ENCODE measurements around the gene MBTPS1. TPM values are rescaled to one million over a fixed set of nuclear protein-coding genes. Genes with fewer than 3 reads are reported as not detected.

The MBTPS1 gene
- total RNA-seq, 5 donors from 2014 or later (not counting 1 experiment from before 2014, with no cell fraction given), result 122 to 142 (median 131) TPM

DNA sequence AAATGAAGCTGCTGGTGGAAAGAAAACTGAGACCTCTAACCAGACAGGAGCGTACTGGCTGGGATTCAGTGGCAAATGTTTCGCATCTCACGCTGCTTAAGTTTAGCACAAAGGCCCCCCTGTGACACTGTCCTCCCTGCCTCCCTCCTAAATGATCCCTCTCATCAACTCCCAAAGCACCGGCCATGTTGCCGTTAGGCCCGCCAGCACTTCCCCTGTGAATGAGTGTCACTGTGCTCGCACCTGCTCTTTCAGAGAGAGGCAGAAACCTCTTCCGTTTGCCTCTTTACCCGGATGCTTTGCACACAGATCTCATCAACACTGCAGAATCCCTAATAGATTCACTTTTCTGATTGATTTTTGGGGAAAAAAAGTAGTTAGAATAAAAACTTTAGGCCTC, 26.5 kb downstream of the MBTPS1 start:
- DNase-seq, result no peak
- Histone ChIP-seq H3K36me3 (ENCODE audit: control insufficient read depth in 2 of 2, extremely low read depth in 1 of 2, insufficient read depth in 1 of 2, low read length in 1 of 2) (peaks cover 20 to 87% of the 10 kb centered on the region in 2 donors), H3K27ac (ENCODE audit: low read length) (no peak overlapping the region), H3K9me3 (no peaks in the 10 kb centered on the region), H3K4me3 (ENCODE audit: control insufficient read depth in 1 of 2, extremely low read depth in 1 of 2, low read length in 1 of 2) (no peak overlapping the region), H3K4me1 (ENCODE audit: control insufficient read depth in 1 of 2, extremely low read depth in 1 of 2, insufficient read depth in 2 of 2, low read length in 2 of 2) (peaks cover 13 to 21% of the 10 kb centered on the region in 2 experiments), H3K27me3 (replicated peaks in 1 of 2; ENCODE audit: control insufficient read depth in 2 of 2, extremely low read depth in 1 of 2, insufficient read depth in 2 of 2, low read length in 1 of 2) (no peaks in the 10 kb centered on the region)
- ChIA-PET POLR2A (interaction anchor here in 1 of 2 donors (0.6 kb wide), 1 partner anchor 1672 kb away, joined by 3 read pairs; no protein-coding TSS in a partner anchor), CTCF (interaction anchor here (0.6 to 8.0 kb wide), 2 partner anchors 97 to 659 kb away, joined by 4 to 67 read pairs; partner anchors contain the start of gene TAF1C (in 1 of the 2))
- no peaks in the 10 kb centered on the region for H3K9me3 Mint-ChIP-seq
- H3K4me1 Mint-ChIP-seq, result peaks cover 34 to 44% (median 41%) of the 10 kb centered on the region in 3 donors
- ATAC-seq (replicated peaks in 1 of 4), result peak in 3 of 4 experiments; percentile 15 to 35 (median 25)
- peak overlapping the region in 1 of 2 donors; percentile 69 for H3K27ac Mint-ChIP-seq
- H3K4me3 Mint-ChIP-seq, result no peak overlapping the region
- H3K36me3 Mint-ChIP-seq, result peaks cover 70% of the 10 kb centered on the region
- H3K27me3 Mint-ChIP-seq, result no peaks in the 10 kb centered on the region
- WGBS (ENCODE audit: insufficient coverage), result 72% methylated on average over 5 of the region's 9 CpGs

DNA sequence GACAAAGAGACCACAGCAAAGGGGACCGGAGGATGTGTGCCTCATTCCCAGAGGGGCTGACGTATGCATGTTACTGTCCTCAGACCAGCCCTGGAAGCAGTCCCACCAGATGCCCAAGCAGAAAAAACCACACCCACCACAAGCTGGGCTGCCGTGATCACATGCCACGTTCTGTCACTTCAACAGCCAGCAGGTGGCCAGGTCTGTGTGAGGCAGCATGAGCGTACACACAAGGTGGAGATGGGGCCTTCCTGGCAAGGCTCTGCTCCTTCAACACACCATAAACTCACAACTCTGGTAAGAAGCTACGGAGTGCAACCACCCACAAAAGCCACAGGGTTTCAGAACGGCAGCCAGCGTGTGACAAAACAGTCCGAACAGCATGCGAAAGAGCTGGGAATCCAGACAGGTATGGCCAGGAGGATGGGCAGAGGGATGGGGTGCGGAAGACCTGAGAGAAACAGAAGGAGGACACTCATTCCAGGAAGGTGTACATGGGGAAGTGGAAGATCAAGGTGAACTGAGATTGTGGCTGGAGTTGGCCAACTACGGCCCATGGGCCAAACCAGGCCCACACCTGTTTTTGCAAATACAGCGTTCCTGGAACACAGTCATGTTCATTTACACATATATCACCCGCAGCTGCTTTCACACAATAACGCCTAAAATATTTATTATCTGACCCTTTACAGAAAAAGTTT, 27.9 kb downstream of the MBTPS1 start:
- ChIA-PET POLR2A (no interaction called here), CTCF (interaction anchor here (0.7 to 8.0 kb wide), 4 partner anchors 8 to 98 kb away, joined by 3 to 67 read pairs (median 3); partner anchors contain the start of genes MBTPS1 (in 1 of the 2) and TAF1C (in 1 of the 2))
- DNase-seq (peak in 34 of 35 experiments; percentile 10 to 66 (median 40)), ATAC-seq (replicated peaks in 1 of 4) (peak in 3 of 4 experiments; percentile 57 to 77 (median 64))
- Histone ChIP-seq H3K27me3 (replicated peaks in 1 of 2; ENCODE audit: control insufficient read depth in 2 of 2, extremely low read depth in 1 of 2, insufficient read depth in 2 of 2, low read length in 1 of 2) (no peaks in the 10 kb centered on the region), H3K4me1 (ENCODE audit: control insufficient read depth in 1 of 2, extremely low read depth in 1 of 2, insufficient read depth in 2 of 2, low read length in 2 of 2) (peaks cover 13 to 27% of the 10 kb centered on the region in 2 experiments), H3K36me3 (ENCODE audit: control insufficient read depth in 2 of 2, extremely low read depth in 1 of 2, insufficient read depth in 1 of 2, low read length in 1 of 2) (peaks cover 17 to 84% of the 10 kb centered on the region in 2 donors), H3K9me3 (no peaks in the 10 kb centered on the region), H3K27ac (ENCODE audit: low read length) (peak overlapping the region; percentile 26), H3K4me3 (ENCODE audit: control insufficient read depth in 1 of 2, extremely low read depth in 1 of 2, low read length in 1 of 2) (no peak overlapping the region)
- H3K4me3 Mint-ChIP-seq, result peak overlapping the region in 1 of 3 donors; percentile 61
- peaks cover 56% of the 10 kb centered on the region for H3K36me3 Mint-ChIP-seq
- no peaks in the 10 kb centered on the region for H3K27me3 Mint-ChIP-seq
- H3K4me1 Mint-ChIP-seq, result peaks cover 39 to 52% (median 47%) of the 10 kb centered on the region in 3 donors
- peak overlapping the region; percentile 17 to 80 for H3K27ac Mint-ChIP-seq
- no peaks in the 10 kb centered on the region for H3K9me3 Mint-ChIP-seq
- 30% methylated on average over 12 of the region's 15 CpGs for WGBS (ENCODE audit: insufficient coverage)

DNA sequence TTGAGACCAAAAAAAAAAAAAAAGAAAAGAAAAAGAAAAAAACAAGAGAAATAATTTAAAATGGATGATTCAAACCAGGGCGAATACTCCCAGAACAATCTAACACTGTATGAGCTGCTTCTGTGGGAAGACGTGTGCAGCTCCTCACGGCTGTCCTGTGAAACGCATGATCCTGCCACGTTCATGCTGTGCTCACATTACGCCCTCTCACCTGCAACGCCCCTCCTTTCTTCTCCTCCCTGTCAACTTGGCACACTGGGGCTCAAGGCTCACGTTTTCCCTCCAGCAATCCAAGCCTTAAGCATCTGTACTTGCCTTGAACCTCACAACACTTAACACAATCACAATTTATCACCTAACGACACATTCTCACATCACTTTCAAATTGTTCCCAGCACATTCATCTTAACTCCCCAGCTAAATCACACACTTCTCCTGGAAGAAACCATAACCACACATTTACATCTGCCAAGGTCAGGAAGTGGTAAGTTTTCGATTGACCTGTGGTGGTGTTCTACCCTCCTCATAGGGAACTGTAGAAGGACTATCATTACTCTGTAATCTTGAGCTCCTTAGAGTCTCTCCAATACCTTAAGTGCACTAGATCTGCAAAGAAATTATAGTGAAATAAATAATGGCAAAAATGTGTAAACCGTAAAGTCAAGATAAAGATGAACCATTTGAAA, 29.1 kb downstream of the MBTPS1 start:
- Mint-ChIP-seq H3K4me1 (peaks cover 39 to 52% (median 47%) of the 10 kb centered on the region in 3 donors), H3K9me3 (no peaks in the 10 kb centered on the region), H3K27me3 (no peaks in the 10 kb centered on the region), H3K27ac (peak overlapping the region; percentile 17 to 40), H3K36me3 (peaks cover 51% of the 10 kb centered on the region), H3K4me3 (no peak overlapping the region)
- 56% methylated on average over 8 of the region's 11 CpGs for WGBS (ENCODE audit: insufficient coverage)
- no peaks in the 10 kb centered on the region for H3K27me3 ChIP-seq (replicated peaks in 1 of 2; ENCODE audit: control insufficient read depth in 2 of 2, extremely low read depth in 1 of 2, insufficient read depth in 2 of 2, low read length in 1 of 2)
- no peak for ATAC-seq (replicated peaks in 1 of 4)
- H3K4me3 ChIP-seq (ENCODE audit: control insufficient read depth in 1 of 2, extremely low read depth in 1 of 2, low read length in 1 of 2), result no peak overlapping the region
- H3K4me1 ChIP-seq (ENCODE audit: control insufficient read depth in 1 of 2, extremely low read depth in 1 of 2, insufficient read depth in 2 of 2, low read length in 2 of 2), result peaks cover 13 to 27% of the 10 kb centered on the region in 2 experiments
- H3K36me3 ChIP-seq (ENCODE audit: control insufficient read depth in 2 of 2, extremely low read depth in 1 of 2, insufficient read depth in 1 of 2, low read length in 1 of 2), result peaks cover 8 to 79% of the 10 kb centered on the region in 2 donors
- DNase-seq, result no peak
- ChIA-PET CTCF (interaction anchor here in 1 of 2 donors (0.7 to 8.0 kb wide), 3 partner anchors 10 to 100 kb away, joined by 4 to 67 read pairs (median 5); partner anchors contain the start of genes MBTPS1 and TAF1C), POLR2A (interaction anchor here in 1 of 2 donors (0.5 kb wide), 1 partner anchor 421 kb away, joined by 16 read pairs; no protein-coding TSS in a partner anchor)
- H3K27ac ChIP-seq (ENCODE audit: low read length), result no peak overlapping the region
- H3K9me3 ChIP-seq, result no peaks in the 10 kb centered on the region

DNA sequence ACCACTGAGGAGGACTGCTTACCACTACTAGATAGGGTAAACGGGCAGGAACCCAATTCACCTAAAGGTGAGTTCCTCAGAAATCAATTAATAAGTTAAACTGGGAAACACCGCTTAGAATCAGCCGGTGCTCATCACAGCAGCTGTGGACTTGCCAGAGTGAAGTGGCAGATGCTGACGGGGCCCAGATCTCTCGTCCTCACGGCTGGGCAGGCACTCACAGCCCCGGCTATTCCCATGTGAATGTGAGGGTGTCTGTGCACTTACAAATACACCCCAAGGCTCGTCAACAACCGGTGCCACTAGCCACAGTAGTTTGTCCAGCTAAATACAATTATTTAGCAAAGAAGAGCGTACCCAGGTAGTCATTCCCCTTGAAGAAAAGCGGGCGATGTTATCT, 29.7 kb downstream of the MBTPS1 start:
- peaks cover 39 to 52% (median 47%) of the 10 kb centered on the region in 3 donors for H3K4me1 Mint-ChIP-seq
- WGBS (ENCODE audit: insufficient coverage), result no CpG with 5 or more reads among the region's 12 CpGs

DNA sequence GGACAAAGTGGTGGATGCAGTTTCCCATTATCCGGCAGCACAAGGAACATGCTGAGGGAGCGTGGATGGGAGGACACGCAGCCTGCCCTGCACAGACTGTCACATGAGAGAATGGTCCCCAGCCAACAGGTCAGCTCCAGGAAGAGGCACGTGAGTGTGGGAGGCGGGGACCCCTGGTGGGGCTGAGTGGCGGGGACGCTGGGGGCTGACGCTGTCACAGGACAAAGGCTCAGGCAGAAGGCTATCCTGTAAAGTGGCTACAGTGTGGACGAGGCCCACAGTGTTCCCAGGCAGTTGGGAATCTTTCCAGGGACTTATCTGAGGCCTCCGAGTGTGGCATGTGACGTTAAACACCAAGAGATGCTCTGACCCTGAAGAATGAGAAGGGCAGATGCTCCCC, 30.4 kb downstream of the MBTPS1 start:
- Histone ChIP-seq H3K36me3 (ENCODE audit: control insufficient read depth in 2 of 2, extremely low read depth in 1 of 2, insufficient read depth in 1 of 2, low read length in 1 of 2) (peaks cover 13 to 79% of the 10 kb centered on the region in 2 donors), H3K9me3 (no peaks in the 10 kb centered on the region), H3K4me1 (ENCODE audit: control insufficient read depth in 1 of 2, extremely low read depth in 1 of 2, insufficient read depth in 2 of 2, low read length in 2 of 2) (peaks cover 13 to 27% of the 10 kb centered on the region in 2 experiments), H3K4me3 (ENCODE audit: control insufficient read depth in 1 of 2, extremely low read depth in 1 of 2, low read length in 1 of 2) (no peak overlapping the region), H3K27ac (ENCODE audit: low read length) (no peak overlapping the region), H3K27me3 (replicated peaks in 1 of 2; ENCODE audit: control insufficient read depth in 2 of 2, extremely low read depth in 1 of 2, insufficient read depth in 2 of 2, low read length in 1 of 2) (no peaks in the 10 kb centered on the region)
- ATAC-seq (replicated peaks in 1 of 4) (no peak), DNase-seq (no peak)
- Mint-ChIP-seq H3K27me3 (no peaks in the 10 kb centered on the region), H3K9me3 (no peaks in the 10 kb centered on the region), H3K4me1 (peaks cover 39 to 52% (median 47%) of the 10 kb centered on the region in 3 donors), H3K27ac (peak overlapping the region; percentile 30 to 46), H3K36me3 (peaks cover 55% of the 10 kb centered on the region), H3K4me3 (no peak overlapping the region)
- WGBS (ENCODE audit: insufficient coverage), result 92% methylated on average over 11 of the region's 11 CpGs
- ChIA-PET CTCF (interaction anchor here (1.5 to 8.0 kb wide), 3 partner anchors 30 to 101 kb away, joined by 5 to 67 read pairs (median 7); partner anchors contain the start of genes TAF1C (in 2 of the 2) and MBTPS1 (in 1 of the 2)), POLR2A (interaction anchor here in 1 of 2 donors (0.6 kb wide), 1 partner anchor 639 kb away, joined by 4 read pairs; no protein-coding TSS in a partner anchor)

More for the DNA sequence above, 29.7 kb downstream of the MBTPS1 start:
- Histone ChIP-seq H3K27me3 (replicated peaks in 1 of 2; ENCODE audit: control insufficient read depth in 2 of 2, extremely low read depth in 1 of 2, insufficient read depth in 2 of 2, low read length in 1 of 2) (no peaks in the 10 kb centered on the region), H3K27ac (ENCODE audit: low read length) (no peak overlapping the region), H3K9me3 (no peaks in the 10 kb centered on the region), H3K4me1 (ENCODE audit: control insufficient read depth in 1 of 2, extremely low read depth in 1 of 2, insufficient read depth in 2 of 2, low read length in 2 of 2) (peaks cover 13 to 27% of the 10 kb centered on the region in 2 experiments), H3K4me3 (ENCODE audit: control insufficient read depth in 1 of 2, extremely low read depth in 1 of 2, low read length in 1 of 2) (no peak overlapping the region), H3K36me3 (ENCODE audit: control insufficient read depth in 2 of 2, extremely low read depth in 1 of 2, insufficient read depth in 1 of 2, low read length in 1 of 2) (peaks cover 8 to 79% of the 10 kb centered on the region in 2 donors)
- no peak for ATAC-seq (replicated peaks in 1 of 4)
- CTCF ChIA-PET, result interaction anchor here in 1 of 2 donors (1.5 to 8.0 kb wide), 2 partner anchors 29 to 100 kb away, joined by 5 to 67 read pairs; partner anchors contain the start of genes MBTPS1 and TAF1C
- no peak for DNase-seq
- POLR2A ChIA-PET, result no interaction called here
- H3K27ac Mint-ChIP-seq, result no peak overlapping the region
- H3K9me3 Mint-ChIP-seq, result no peaks in the 10 kb centered on the region
- H3K27me3 Mint-ChIP-seq, result no peaks in the 10 kb centered on the region
- H3K4me3 Mint-ChIP-seq, result no peak overlapping the region
- peaks cover 53% of the 10 kb centered on the region for H3K36me3 Mint-ChIP-seq

DNA sequence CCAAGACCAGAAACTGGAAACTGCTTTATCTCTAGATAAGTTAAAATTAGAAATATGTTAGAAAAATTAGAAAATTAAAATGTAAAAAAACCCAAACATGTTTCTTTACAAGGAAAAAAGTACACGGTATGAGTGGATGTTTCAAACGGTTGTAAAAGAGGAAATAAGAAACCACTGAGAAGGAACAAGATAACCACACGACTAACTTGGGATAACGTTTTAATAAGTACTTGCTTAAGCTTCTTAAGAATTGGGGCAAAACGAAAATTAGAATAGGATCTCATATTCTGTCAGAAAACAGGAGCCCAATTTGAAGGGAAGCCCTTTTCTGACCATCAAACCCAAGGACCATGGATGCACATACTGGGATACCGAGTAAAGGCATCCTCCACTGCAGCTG, 31.0 kb downstream of the MBTPS1 start:
- peak overlapping the region; percentile 30 to 46 for H3K27ac Mint-ChIP-seq
- WGBS (ENCODE audit: insufficient coverage), result no CpG with 5 or more reads among the region's 6 CpGs
- ATAC-seq (replicated peaks in 1 of 4), result no peak
- Histone ChIP-seq H3K27me3 (replicated peaks in 1 of 2; ENCODE audit: control insufficient read depth in 2 of 2, extremely low read depth in 1 of 2, insufficient read depth in 2 of 2, low read length in 1 of 2) (no peaks in the 10 kb centered on the region), H3K4me3 (ENCODE audit: control insufficient read depth in 1 of 2, extremely low read depth in 1 of 2, low read length in 1 of 2) (no peak overlapping the region), H3K4me1 (ENCODE audit: control insufficient read depth in 1 of 2, extremely low read depth in 1 of 2, insufficient read depth in 2 of 2, low read length in 2 of 2) (peaks cover 13 to 27% of the 10 kb centered on the region in 2 experiments), H3K36me3 (ENCODE audit: control insufficient read depth in 2 of 2, extremely low read depth in 1 of 2, insufficient read depth in 1 of 2, low read length in 1 of 2) (peaks cover 12 to 80% of the 10 kb centered on the region in 2 donors), H3K9me3 (no peaks in the 10 kb centered on the region), H3K27ac (ENCODE audit: low read length) (no peak overlapping the region)
- ChIA-PET POLR2A (no interaction called here), CTCF (interaction anchor here (0.6 to 8.0 kb wide), 11 partner anchors 10 to 1939 kb away, joined by 3 to 67 read pairs (median 6); partner anchors contain the start of genes TAF1C (in 2 of the 2) and MBTPS1 (in 1 of the 2))
- DNase-seq, result no peak
- peaks cover 37 to 52% (median 51%) of the 10 kb centered on the region in 3 donors for H3K4me1 Mint-ChIP-seq
- H3K36me3 Mint-ChIP-seq, result peaks cover 57% of the 10 kb centered on the region
- H3K9me3 Mint-ChIP-seq, result no peaks in the 10 kb centered on the region
- H3K4me3 Mint-ChIP-seq, result no peak overlapping the region
- no peaks in the 10 kb centered on the region for H3K27me3 Mint-ChIP-seq

Data from T-cell (primary cell).